Measurements from ENCODE around the gene IPCEF1. TPM values are rescaled to one million over a fixed set of nuclear protein-coding genes. Genes with fewer than 3 reads are reported as not detected.
A peak's percentile ranks its signal among the peaks of the same experiment; 100 is the strongest.

Gene IPCEF1
- total RNA-seq, 1 donor from 2014 or later, result 0.61 TPM

DNA sequence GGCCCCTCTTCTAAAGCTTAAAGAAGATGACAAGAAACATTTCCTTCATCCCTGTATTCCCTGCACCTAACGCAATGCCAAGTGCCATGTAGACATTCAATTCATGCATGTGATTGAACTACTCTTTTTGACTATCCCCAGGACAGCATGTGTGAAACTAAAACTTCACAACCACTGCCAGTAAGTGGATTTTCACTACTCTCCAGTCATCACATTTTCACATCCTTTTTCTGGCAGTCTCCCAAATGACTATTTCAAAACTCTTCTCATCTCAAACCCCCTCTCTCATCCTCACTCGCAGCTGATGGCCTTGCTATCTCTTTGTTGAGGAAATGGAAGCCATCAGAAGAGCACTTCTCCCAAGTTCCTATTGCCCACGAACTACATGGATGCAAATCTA, 194.9 kb downstream of the IPCEF1 start:
- Mint-ChIP-seq H3K36me3 (ENCODE audit: unreplicated experiment) (peaks cover 4% of the 10 kb centered on the region), H3K27ac (ENCODE audit: unreplicated experiment) (no peak overlapping the region), H3K9me3 (ENCODE audit: unreplicated experiment) (no peaks in the 10 kb centered on the region), H3K27me3 (ENCODE audit: unreplicated experiment) (peaks cover 2% of the 10 kb centered on the region), H3K4me1 (ENCODE audit: low read depth, unreplicated experiment) (no peaks in the 10 kb centered on the region), H3K4me3 (ENCODE audit: unreplicated experiment) (no peak overlapping the region)
- DNase-seq, result no peak
- no peak for TF ChIP-seq CTCF (IDR thresholded peaks at IDR 0.05; ENCODE audit: partially characterized antibody, unreplicated experiment)

DNA sequence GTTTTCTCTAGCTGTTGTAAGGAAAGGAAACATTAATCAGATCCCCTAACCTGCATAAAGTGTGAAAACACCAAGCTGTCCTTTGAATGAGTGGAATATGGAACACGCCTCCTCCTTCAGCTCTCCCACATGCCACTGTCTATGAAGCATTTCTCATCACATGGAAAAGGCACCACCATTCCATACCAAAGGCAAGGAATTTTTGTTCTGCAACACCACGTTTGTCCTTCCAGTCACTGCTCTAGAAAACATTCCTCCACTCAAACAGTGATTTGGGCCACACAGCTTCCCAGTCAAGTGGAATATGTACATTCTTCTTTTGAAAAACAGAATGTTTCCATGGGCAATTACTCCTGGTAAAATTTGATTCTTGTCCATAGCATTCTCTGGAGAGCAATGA, 197.5 kb downstream of the IPCEF1 start:
- peaks cover 2% of the 10 kb centered on the region for H3K27me3 Mint-ChIP-seq (ENCODE audit: unreplicated experiment)
- no peaks in the 10 kb centered on the region for H3K36me3 Mint-ChIP-seq (ENCODE audit: unreplicated experiment)
- H3K4me1 Mint-ChIP-seq (ENCODE audit: low read depth, unreplicated experiment), result no peaks in the 10 kb centered on the region
- no peak overlapping the region for H3K4me3 Mint-ChIP-seq (ENCODE audit: unreplicated experiment)
- H3K9me3 Mint-ChIP-seq (ENCODE audit: unreplicated experiment), result no peaks in the 10 kb centered on the region
- H3K27ac Mint-ChIP-seq (ENCODE audit: unreplicated experiment), result no peak overlapping the region
- no peak for DNase-seq
- no peak for TF ChIP-seq CTCF (IDR thresholded peaks at IDR 0.05; ENCODE audit: partially characterized antibody, unreplicated experiment)

- H3K27ac Mint-ChIP-seq (ENCODE audit: unreplicated experiment), result no peak overlapping the region
- no peak for TF ChIP-seq CTCF (IDR thresholded peaks at IDR 0.05; ENCODE audit: partially characterized antibody, unreplicated experiment)
- H3K9me3 Mint-ChIP-seq (ENCODE audit: unreplicated experiment), result no peaks in the 10 kb centered on the region
- DNase-seq, result no peak
- no peak overlapping the region for H3K4me3 Mint-ChIP-seq (ENCODE audit: unreplicated experiment)
- H3K36me3 Mint-ChIP-seq (ENCODE audit: unreplicated experiment), result no peaks in the 10 kb centered on the region
- H3K27me3 Mint-ChIP-seq (ENCODE audit: unreplicated experiment), result peaks cover 2% of the 10 kb centered on the region
- no peaks in the 10 kb centered on the region for H3K4me1 Mint-ChIP-seq (ENCODE audit: low read depth, unreplicated experiment)
These were observed 198.9 kb downstream of the IPCEF1 start for GRCh38 chr6:154157706-154158105.

DNA sequence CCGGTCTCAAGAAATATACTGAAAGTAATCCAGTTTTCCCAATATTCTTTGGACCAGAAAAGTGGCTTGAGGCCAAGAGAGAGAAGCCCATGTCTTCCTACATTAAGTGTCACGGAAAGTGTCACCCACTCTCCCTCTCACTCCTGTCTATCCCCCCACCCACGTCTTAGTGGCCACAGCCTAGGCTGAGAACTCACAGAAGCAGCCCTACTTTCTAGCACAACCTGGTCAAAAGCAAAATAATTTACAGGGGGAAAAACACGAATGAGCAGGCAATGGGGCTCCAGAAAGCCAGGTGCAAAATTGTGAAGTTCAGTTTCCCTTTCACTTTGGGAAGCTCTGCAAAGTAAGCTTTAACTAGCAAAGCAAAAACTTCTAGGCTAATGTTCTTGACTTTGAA, 199.5 kb downstream of the IPCEF1 start:
- no peak overlapping the region for H3K4me3 Mint-ChIP-seq (ENCODE audit: unreplicated experiment)
- no peaks in the 10 kb centered on the region for H3K36me3 Mint-ChIP-seq (ENCODE audit: unreplicated experiment)
- H3K9me3 Mint-ChIP-seq (ENCODE audit: unreplicated experiment), result no peaks in the 10 kb centered on the region
- no peak overlapping the region for H3K27ac Mint-ChIP-seq (ENCODE audit: unreplicated experiment)
- H3K27me3 Mint-ChIP-seq (ENCODE audit: unreplicated experiment), result peaks cover 2% of the 10 kb centered on the region
- TF ChIP-seq CTCF (IDR thresholded peaks at IDR 0.05; ENCODE audit: partially characterized antibody, unreplicated experiment), result no peak
- no peaks in the 10 kb centered on the region for H3K4me1 Mint-ChIP-seq (ENCODE audit: low read depth, unreplicated experiment)
- DNase-seq, result no peak

DNA sequence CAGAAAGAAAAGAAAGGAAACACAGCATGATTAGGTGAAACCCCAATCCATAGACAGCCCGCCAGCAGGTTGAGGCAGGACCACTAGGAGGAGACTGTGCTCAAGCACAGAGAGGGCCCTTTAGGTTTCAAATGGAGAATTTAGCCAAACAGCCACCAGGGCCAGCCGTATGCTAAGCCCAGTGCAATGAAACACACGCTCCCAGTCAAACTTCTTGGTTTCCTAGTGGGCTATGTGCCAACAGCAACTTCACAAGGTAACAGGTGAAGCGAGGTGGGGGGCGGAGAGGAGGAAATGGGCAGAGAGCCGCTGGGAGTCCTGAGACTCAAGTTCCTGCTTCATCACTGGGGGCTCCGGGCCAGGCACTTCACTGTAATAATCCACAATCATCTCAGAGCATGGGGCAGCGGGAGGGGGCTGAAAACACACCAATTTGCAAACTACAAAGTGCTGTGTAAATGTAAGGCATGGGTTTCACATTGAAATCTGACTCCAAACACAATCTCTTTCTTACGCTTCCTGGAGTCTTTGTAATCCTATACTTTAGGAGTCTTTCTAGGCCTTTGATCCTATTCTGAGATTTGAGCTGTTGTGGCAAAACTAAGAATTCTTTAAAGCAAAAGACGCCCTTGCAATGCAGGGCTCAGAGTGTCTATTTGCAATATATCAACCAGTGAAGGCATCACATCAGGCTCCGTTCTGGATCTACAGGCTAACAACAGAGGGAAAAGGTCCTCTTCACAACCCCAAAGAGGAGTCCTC, 200.3 kb downstream of the IPCEF1 start:
- no peak overlapping the region for H3K4me3 Mint-ChIP-seq (ENCODE audit: unreplicated experiment)
- TF ChIP-seq CTCF (IDR thresholded peaks at IDR 0.05; ENCODE audit: partially characterized antibody, unreplicated experiment), result peak; percentile 41
- no peak overlapping the region for H3K27ac Mint-ChIP-seq (ENCODE audit: unreplicated experiment)
- peak; percentile 32 for DNase-seq
- H3K27me3 Mint-ChIP-seq (ENCODE audit: unreplicated experiment), result peaks cover 2% of the 10 kb centered on the region
- H3K9me3 Mint-ChIP-seq (ENCODE audit: unreplicated experiment), result no peaks in the 10 kb centered on the region
- no peaks in the 10 kb centered on the region for H3K4me1 Mint-ChIP-seq (ENCODE audit: low read depth, unreplicated experiment)
- no peaks in the 10 kb centered on the region for H3K36me3 Mint-ChIP-seq (ENCODE audit: unreplicated experiment)

Measured in glutamatergic neuron (in vitro differentiated cells).